ENCODE measurements around the gene SNAP29.
"Not testable (repeated sequence)": the region's sequence is repeated elsewhere in the genome, so short reads cannot be mapped to it uniquely, and the experiment has no call there.

SNAP29 gene

GRCh38 chr22:20935780-20936539, 77.2 kb downstream of the SNAP29 start:
- H3K9ac ChIP-seq (ENCODE audit: low read length); H3K4me3 ChIP-seq (ENCODE audit: low read depth, low read length); H3K27ac ChIP-seq (ENCODE audit: low read depth, low read length); H3K4me1 ChIP-seq (ENCODE audit: control insufficient read depth, insufficient read depth, low read length); H3K9me3 ChIP-seq (ENCODE audit: control insufficient read depth, insufficient read depth, low read depth, low read length); H3K27me3 ChIP-seq (ENCODE audit: control insufficient read depth, insufficient read depth, low read length): not testable (repeated sequence)
- peaks cover 54% of the 10 kb centered on the region for H3K36me3 ChIP-seq (ENCODE audit: control insufficient read depth, insufficient read depth, low read length)

GRCh38 chr22:20937031-20937793, 78.4 kb downstream of the SNAP29 start:
- Histone ChIP-seq H3K27ac (ENCODE audit: low read depth, low read length) (no peak overlapping the region), H3K9ac (ENCODE audit: low read length) (no peak overlapping the region), H3K36me3 (ENCODE audit: control insufficient read depth, insufficient read depth, low read length) (peaks cover 58% of the 10 kb centered on the region), H3K4me3 (ENCODE audit: low read depth, low read length) (no peak overlapping the region), H3K4me1 (ENCODE audit: control insufficient read depth, insufficient read depth, low read length) (0 out of 2 replicates have a peak, but pooled peaks cover 3% of the 10 kb centered on the region), H3K9me3 (ENCODE audit: control insufficient read depth, insufficient read depth, low read depth, low read length) (no peaks in the 10 kb centered on the region), H3K27me3 (ENCODE audit: control insufficient read depth, insufficient read depth, low read length) (no peaks in the 10 kb centered on the region)

- H3K27me3 ChIP-seq (ENCODE audit: control insufficient read depth, insufficient read depth, low read length), result no peaks in the 10 kb centered on the region
- H3K4me1 ChIP-seq (ENCODE audit: control insufficient read depth, insufficient read depth, low read length), result 0 out of 2 replicates have a peak, but pooled peaks cover 3% of the 10 kb centered on the region
- no peak overlapping the region for H3K9ac ChIP-seq (ENCODE audit: low read length)
- no peaks in the 10 kb centered on the region for H3K9me3 ChIP-seq (ENCODE audit: control insufficient read depth, insufficient read depth, low read depth, low read length)
- peaks cover 55% of the 10 kb centered on the region for H3K36me3 ChIP-seq (ENCODE audit: control insufficient read depth, insufficient read depth, low read length)
- no peak overlapping the region for H3K27ac ChIP-seq (ENCODE audit: low read depth, low read length)
- no peak overlapping the region for H3K4me3 ChIP-seq (ENCODE audit: low read depth, low read length)
These were observed 79.2 kb downstream of the SNAP29 start for GRCh38 chr22:20937794-20938671.

GRCh38 chr22:20939457-20940185, 80.8 kb downstream of the SNAP29 start:
- H3K9ac ChIP-seq (ENCODE audit: low read length); H3K27me3 ChIP-seq (ENCODE audit: control insufficient read depth, insufficient read depth, low read length); H3K27ac ChIP-seq (ENCODE audit: low read depth, low read length); H3K4me1 ChIP-seq (ENCODE audit: control insufficient read depth, insufficient read depth, low read length); H3K4me3 ChIP-seq (ENCODE audit: low read depth, low read length); H3K9me3 ChIP-seq (ENCODE audit: control insufficient read depth, insufficient read depth, low read depth, low read length): not testable (repeated sequence)
- H3K36me3 ChIP-seq (ENCODE audit: control insufficient read depth, insufficient read depth, low read length), result peaks cover 46% of the 10 kb centered on the region

- Histone ChIP-seq H3K9ac (ENCODE audit: low read length) (no peak overlapping the region), H3K27me3 (ENCODE audit: control insufficient read depth, insufficient read depth, low read length) (no peaks in the 10 kb centered on the region), H3K4me3 (ENCODE audit: low read depth, low read length) (no peak overlapping the region), H3K27ac (ENCODE audit: low read depth, low read length) (no peak overlapping the region), H3K4me1 (ENCODE audit: control insufficient read depth, insufficient read depth, low read length) (0 out of 2 replicates have a peak, but pooled peaks cover 3% of the 10 kb centered on the region), H3K36me3 (ENCODE audit: control insufficient read depth, insufficient read depth, low read length) (peaks cover 41% of the 10 kb centered on the region), H3K9me3 (ENCODE audit: control insufficient read depth, insufficient read depth, low read depth, low read length) (no peaks in the 10 kb centered on the region)
These were observed 81.4 kb downstream of the SNAP29 start for GRCh38 chr22:20940186-20940651.

Measured in HUES6 (cell line).